Osteocyte (in vitro differentiated cells): ENCODE measurements around the gene CD300E. TPM values are rescaled to one million over a fixed set of nuclear protein-coding genes. Genes with fewer than 3 reads are reported as not detected.

Source experiments
- DNase-seq: peaks from one replicate; pipeline ENCODE4 v3.0.0; 2021; ENCODE audit warnings: mixed read lengths; ENCODE audit not compliant: unreplicated experiment; ENCODE audit errors: extremely low spot score
- H3K27ac Mint-ChIP-seq: one replicate; pipeline ENCODE4 v1.8.0; 2021; ENCODE audit warnings: mild to moderate bottlenecking, mixed read lengths; ENCODE audit not compliant: unreplicated experiment
- H3K27me3 Mint-ChIP-seq: one replicate; pipeline ENCODE4 v1.8.0; 2021; ENCODE audit warnings: mixed read lengths; ENCODE audit not compliant: unreplicated experiment
- H3K36me3 Mint-ChIP-seq: one replicate; pipeline ENCODE4 v1.8.0; 2021; ENCODE audit warnings: mixed read lengths; ENCODE audit not compliant: unreplicated experiment
- H3K4me1 Mint-ChIP-seq: one replicate; pipeline ENCODE4 v1.8.0; 2021; ENCODE audit warnings: mixed read lengths; ENCODE audit not compliant: unreplicated experiment
- H3K4me3 Mint-ChIP-seq: one replicate; pipeline ENCODE4 v1.8.0; 2021; ENCODE audit warnings: mild to moderate bottlenecking, moderate library complexity, mixed read lengths; ENCODE audit not compliant: unreplicated experiment
- H3K9me3 Mint-ChIP-seq: one replicate; pipeline ENCODE4 v1.8.0; 2021; ENCODE audit warnings: mixed read lengths; ENCODE audit not compliant: unreplicated experiment
- CTCF ChIP-seq: fragments of 200-600 bp; sonication (generic); IDR thresholded peaks from 2 replicates; pipeline ENCODE4 v1.5.0; 2021; ENCODE audit warnings: antibody characterized with exemption, mild to moderate bottlenecking, moderate library complexity
- total RNA-seq: library from RNA; stranded (reverse); gene quantifications from 2 replicates; pipeline ENCODE4 v1.2.1, GENCODE V29; 2021

Gene CD300E
- total RNA-seq, 1 donor from 2014 or later = not detected

GRCh38 chr17:74565126-74565525 lies 58.4 kb downstream of the CD300E start:
- H3K9me3 Mint-ChIP-seq = peaks cover 5% of the 10 kb centered on the region
- H3K4me3 Mint-ChIP-seq = no peak overlapping the region
- TF ChIP-seq CTCF = no peak
- no peaks in the 10 kb centered on the region for H3K36me3 Mint-ChIP-seq
- DNase-seq = no peak
- H3K27me3 Mint-ChIP-seq = peaks cover 9% of the 10 kb centered on the region
- peaks cover 4% of the 10 kb centered on the region for H3K4me1 Mint-ChIP-seq
- no peak overlapping the region for H3K27ac Mint-ChIP-seq

GRCh38 chr17:74563358-74563757 lies 60.2 kb downstream of the CD300E start:
- no peak overlapping the region for H3K27ac Mint-ChIP-seq

GRCh38 chr17:74561586-74561985 lies 62.0 kb downstream of the CD300E start:
- Mint-ChIP-seq H3K27ac (no peak overlapping the region), H3K9me3 (peaks cover 5% of the 10 kb centered on the region)
- no peak for TF ChIP-seq CTCF

More at GRCh38 chr17:74563358-74563757, 60.2 kb downstream of the CD300E start:
- Mint-ChIP-seq H3K9me3 (peaks cover 5% of the 10 kb centered on the region), H3K27me3 (peaks cover 12% of the 10 kb centered on the region), H3K4me1 (no peaks in the 10 kb centered on the region), H3K36me3 (no peaks in the 10 kb centered on the region), H3K4me3 (no peak overlapping the region)
- TF ChIP-seq CTCF = no peak
- DNase-seq = no peak

More at GRCh38 chr17:74561586-74561985, 62.0 kb downstream of the CD300E start:
- DNase-seq = no peak
- no peaks in the 10 kb centered on the region for H3K4me1 Mint-ChIP-seq
- H3K4me3 Mint-ChIP-seq = no peak overlapping the region
- H3K27me3 Mint-ChIP-seq = peaks cover 12% of the 10 kb centered on the region
- H3K36me3 Mint-ChIP-seq = no peaks in the 10 kb centered on the region

Other genes starting within 250 kb of the CD300E start
- gene GPRC5C, start 191.7 kb downstream of the CD300E start, total RNA-seq = 44.4 and 56.4 TPM in 2 replicates
- gene CD300A, start 157.1 kb downstream of the CD300E start, total RNA-seq = not detected in 2 replicates
- not detected in 2 replicates for gene CD300LB, start 92.3 kb downstream of the CD300E start, total RNA-seq
- gene CD300C, start 77.6 kb downstream of the CD300E start, total RNA-seq = not detected in 2 replicates
- not detected in 2 replicates for gene CD300H, start 56.2 kb downstream of the CD300E start, total RNA-seq
- gene CD300LD, start 31.5 kb downstream of the CD300E start, total RNA-seq = not detected in 2 replicates
- gene CD300LF, start 89.2 kb upstream of the CD300E start, total RNA-seq = not detected in 2 replicates
- gene RAB37, start 113.5 kb upstream of the CD300E start, total RNA-seq = not detected in 2 replicates
- 117 and 125 TPM in 2 replicates for gene NHERF1, start 124.9 kb upstream of the CD300E start, total RNA-seq
- 48.6 and 52.5 TPM in 2 replicates for gene NAT9, start 152.6 kb upstream of the CD300E start, total RNA-seq
- gene GRIN2C, start 236.1 kb upstream of the CD300E start, total RNA-seq = 0.10 and 0.13 TPM in 2 replicates
- 9.1 and 11.2 TPM in 2 replicates for gene FDXR, start 249.3 kb upstream of the CD300E start, total RNA-seq